ENCODE measurements around the gene GLRX2. TPM values are rescaled to one million over a fixed set of nuclear protein-coding genes. Genes with fewer than 3 reads are reported as not detected.
"Not testable (repeated sequence)": the region's sequence is repeated elsewhere in the genome, so short reads cannot be mapped to it uniquely, and the experiment has no call there.

GLRX2 gene
- 31.3 TPM for polyA plus RNA-seq (2013, experiment 1 of 2; ENCODE audit: insufficient read length)
- 32.5 TPM for polyA plus RNA-seq (2013, experiment 2 of 2; ENCODE audit: insufficient read length)

GRCh38 chr1:193104907-193105820 lies at the start of gene GLRX2:
TSS of gene GLRX2 (minus strand) at chr1:193105414. CDS start at chr1:193105382, 32 bp downstream.
- DNase-seq, result peak; percentile 88

- DNase-seq, result no peak
Measured at GRCh38 chr1:193144999-193145398, 39.8 kb upstream of the GLRX2 start.

- DNase-seq, result no peak
Measured at GRCh38 chr1:193144361-193144938, 39.2 kb upstream of the GLRX2 start.

DNA sequence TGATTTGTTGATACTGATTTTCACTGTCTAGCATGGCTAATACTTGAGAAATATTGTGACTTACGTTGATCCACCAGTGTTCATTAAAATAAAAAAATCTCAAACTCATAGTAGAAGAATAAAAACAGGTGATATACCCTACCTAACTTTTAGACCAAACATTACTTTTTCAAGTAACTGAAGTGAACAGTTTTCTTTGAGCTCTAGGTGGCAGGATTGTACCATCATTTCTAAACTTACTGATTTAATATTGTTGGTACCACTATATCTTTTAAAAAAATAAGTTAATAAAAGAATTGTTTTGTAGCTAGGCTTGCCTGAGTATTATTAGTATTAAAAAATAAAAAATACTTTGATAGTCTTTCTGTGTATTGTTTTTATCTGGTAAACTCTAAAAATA lies 38.1 kb upstream of the GLRX2 start:
- DNase-seq, result peak; percentile 27

DNA sequence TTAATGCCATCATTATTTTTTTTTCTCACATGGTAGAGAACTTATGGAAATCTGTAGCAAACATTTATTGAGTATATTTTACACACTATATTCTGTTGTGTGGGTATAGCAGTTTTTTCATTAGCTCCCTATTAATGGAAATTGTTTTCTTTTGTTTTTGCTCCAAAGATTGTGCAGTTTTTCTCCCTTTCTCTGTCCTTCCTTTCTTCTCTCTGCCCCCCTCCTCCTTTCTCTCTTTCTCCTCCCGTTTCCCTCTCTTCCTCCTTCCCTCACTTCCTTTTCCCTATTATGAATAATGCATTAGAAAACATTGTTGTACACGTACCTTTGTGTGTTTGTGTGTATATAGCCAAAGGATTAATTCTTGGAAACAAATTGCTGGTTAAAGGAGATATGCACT lies 37.2 kb upstream of the GLRX2 start:
- DNase-seq, result no peak

- no peak for DNase-seq
Measured at GRCh38 chr1:193141804-193142203, 36.6 kb upstream of the GLRX2 start.

GRCh38 chr1:193140254-193140653 lies 35.0 kb upstream of the GLRX2 start:
- no peak for DNase-seq

- no peak for DNase-seq
Measured at GRCh38 chr1:193131266-193131860, 26.1 kb upstream of the GLRX2 start.

- no peak for DNase-seq
Measured at GRCh38 chr1:193125369-193125768, 20.2 kb upstream of the GLRX2 start.

GRCh38 chr1:193123751-193124150 lies 18.5 kb upstream of the GLRX2 start:
- DNase-seq, result no peak

DNA sequence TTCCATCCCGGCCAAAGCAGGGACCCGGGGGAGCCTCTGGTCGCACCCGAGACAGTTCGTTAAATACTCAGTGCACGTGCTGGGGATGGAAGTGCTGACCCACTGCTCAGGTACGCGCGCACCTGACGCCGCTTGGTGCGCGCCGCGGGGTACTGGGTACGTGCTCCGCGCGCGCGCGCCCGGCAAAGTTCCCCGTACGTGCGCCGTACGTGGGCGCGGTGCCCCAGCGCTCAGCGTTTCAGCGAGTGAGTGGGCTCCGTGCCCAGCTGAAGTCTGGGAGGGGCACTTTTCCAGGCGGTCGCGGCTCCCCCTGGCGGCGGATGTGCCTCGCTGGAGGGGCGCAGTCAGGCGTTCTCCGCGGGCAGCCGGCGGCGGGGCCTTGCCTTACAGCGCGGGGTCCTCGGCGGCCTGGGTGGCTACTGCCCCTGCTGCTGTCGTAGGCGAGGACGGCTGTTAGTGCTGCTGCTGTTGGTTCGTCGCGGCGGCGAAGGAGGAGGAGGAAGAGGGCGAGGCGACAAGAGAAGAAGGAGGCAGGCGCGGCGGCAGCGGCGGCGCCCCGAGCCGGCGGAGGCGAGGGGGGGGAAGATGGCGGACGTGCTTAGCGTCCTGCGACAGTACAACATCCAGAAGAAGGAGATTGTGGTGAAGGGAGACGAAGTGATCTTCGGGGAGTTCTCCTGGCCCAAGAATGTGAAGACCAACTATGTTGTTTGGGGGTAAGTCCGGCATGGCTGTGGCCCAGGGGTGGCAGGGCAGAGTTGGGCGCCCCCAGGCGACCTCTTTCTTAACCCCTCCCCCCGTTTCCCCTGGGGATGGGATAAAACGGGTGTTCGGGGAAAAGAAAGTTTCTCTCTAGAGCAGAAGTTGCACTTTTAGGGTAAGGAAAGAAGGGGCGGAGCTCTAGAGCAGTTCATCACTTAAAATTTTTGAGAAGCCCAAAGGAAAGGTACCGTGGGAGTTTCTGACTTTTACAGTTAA lies 16.7 kb upstream of the GLRX2 start, which contains the start of gene CDC73:
Gene CDC73, plus strand, starts transcription at position 416 of the 978 bp plus-strand sequence. Its CDS starts 170 bp downstream, at position 586.
- peak; percentile 98 for DNase-seq

DNA sequence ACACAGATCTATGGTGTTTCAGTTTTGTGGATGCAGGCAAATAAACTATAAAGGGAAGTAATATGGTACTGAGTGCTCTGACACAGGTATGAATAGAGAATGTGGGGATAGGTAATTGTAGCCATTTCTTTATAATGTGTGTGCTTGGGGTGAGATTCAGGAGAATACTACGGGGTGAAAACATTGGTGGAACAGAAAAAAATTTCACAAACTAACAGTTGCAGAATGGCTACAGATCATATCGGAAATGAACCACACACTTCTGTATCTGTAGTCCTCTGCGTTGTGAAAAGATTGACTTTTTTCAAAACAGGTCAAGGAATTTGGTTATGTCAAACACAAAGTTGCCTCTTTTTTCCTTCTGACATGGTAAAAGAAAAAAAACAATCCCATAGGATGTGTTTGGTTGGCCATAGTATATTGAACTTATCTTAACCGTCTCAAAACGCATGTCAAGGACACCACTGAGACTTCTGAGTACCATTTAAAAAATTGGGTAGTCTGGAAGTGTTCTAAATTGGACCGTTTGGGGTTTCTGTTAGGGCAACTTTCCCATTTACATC lies 15.5 kb upstream of the GLRX2 start:
- no peak for DNase-seq

DNA sequence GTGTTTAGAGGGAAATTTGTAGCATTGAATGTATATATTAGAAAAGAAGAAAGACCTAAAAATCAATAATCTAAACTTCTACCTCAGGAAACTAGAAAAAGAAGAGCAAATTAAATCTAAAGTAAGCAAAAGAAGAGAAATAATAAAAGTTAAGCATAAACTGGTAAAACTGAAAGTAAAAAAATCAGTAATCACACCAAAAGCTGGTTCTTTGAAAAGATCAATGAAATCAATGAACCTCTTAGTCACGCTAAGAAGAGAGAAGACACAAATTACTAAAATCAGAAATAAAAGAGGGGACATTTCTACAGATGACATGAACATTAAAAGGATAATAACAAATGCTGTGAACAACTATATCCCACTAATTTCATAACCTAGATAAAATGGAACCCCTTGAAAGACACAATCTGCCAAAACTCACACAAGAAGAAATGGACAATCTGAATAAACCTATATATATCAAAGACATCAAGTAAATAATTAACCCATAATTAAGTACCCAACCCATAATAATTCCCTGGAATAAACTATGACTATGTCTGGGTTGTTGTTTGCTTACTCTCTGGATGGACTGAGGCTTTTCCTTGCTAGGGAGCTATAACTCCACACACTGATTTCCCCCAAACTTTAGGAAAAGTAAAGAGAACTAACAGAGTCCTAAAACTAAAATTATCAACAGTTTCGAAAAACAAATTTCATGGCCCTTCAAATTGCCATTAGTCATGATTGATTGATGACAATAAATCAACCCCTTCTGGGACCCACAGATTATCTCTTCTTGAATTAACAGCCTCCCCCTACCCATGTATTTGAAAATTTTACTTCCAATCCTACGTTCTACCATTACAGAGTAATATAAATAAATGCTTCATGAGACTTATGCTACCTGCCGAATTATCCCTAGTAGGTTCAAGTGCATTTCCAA lies 13.9 kb upstream of the GLRX2 start:
- DNase-seq, result no peak

DNA sequence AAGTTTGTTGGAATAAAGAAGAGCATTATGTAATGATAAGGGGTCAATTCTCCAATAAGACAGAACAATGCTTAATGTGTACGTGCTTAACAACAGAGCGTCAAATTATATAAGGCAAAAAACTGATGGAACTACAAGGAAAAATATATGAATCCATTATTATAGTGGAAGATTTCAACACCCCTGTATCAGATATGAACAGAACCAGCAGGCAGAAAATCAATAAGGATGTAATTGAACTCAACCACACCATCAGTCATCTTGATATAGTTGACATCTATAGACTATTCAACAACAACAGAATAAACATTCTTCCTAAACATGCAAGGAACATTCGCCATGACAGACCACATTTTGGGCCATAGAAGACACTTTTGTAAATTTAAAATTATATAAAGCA lies 13.0 kb upstream of the GLRX2 start:
- no peak for DNase-seq

DNA sequence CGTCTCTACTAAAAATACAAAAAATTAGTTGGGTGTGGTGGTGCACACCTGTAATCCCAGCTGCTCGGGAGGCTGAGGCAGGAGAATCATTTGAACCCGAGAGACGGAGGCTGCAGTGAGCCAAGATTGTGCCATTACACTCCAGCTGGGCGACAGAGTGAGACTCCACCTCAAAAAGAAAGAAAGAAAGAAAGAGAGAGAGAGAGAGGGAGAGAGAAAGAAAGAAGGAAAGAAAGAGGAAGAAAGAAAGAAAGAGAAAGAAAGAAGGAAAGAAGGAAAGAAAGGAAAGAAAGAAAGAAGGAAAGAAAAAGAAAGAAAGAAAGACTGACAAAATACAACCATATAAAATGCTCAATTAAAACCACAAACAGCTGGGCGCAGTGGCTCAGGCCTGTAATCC lies 12.0 kb upstream of the GLRX2 start:
- not testable (repeated sequence) for DNase-seq

DNA sequence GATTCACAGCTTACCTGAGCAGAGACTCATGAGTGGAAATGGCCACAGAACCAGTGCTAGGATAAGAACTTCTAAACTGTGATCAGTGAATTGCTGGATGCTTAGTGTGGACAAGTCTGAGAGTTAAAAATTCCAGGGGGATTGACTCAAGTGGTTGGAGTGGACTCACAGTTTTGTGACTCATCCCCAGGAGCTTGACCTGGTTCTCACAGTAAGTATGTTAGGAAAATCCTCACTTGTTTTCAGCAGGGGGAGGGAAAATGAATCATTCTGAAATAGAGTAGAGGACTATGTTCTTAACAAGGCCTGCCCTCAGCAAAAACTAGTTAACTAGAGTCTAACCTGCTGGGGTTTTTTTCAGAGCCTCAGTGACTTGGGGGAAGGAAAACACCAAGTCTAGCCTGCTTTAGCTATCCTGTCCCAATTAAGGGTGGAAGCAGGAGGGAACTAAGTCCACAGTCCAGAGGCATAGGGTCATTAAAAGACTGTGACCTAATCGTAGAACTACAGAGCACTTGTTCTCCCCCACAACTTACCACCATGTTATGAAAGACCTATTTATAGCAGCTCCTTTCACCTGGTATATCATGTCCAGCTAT lies 10.5 kb upstream of the GLRX2 start:
- DNase-seq, result peak; percentile 97

DNA sequence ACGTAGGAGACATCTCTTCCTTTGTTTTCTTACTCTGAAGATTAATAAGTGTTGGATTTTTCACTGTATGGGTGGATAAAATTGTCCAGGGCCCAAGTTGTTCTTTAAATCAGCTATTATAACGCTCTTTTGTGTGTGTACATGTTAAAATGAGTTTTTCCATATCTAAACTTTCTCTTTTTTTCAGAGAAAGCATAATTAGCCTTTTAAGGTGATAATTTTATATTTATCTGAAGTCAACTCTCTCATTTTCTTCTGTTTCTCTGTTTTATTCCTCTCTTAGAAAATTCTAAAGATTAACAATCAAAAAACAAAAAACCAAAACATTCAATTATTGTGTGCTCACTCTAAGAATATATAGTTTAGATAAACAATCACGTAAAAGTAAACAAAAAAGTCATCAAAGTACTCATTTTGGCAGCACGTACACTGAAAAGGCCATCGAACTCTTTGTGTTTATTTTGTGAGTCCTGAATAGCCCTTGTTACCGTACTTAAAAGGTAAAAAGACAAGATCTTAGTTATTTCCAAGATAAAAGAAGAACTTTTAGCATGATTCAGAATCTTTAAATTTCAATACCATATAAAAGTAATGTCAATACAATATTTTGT lies 9.4 kb upstream of the GLRX2 start:
- no peak for DNase-seq

DNA sequence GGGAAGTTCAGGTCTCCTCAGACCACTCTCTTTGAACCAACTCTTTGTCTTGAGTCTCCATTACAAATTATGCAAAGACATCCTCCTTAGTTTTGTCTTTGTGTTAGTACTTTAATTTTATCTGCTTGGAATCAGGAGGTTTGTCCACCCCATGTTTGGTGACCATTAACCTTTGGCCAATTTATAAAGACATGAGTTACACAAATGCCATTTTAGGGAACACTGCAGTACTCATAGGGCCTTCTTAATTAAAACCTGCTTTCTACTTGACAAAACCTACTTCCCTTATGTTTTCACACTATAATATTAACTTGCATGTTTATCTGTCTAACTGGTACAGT lies 8.7 kb upstream of the GLRX2 start:
- DNase-seq, result no peak

DNA sequence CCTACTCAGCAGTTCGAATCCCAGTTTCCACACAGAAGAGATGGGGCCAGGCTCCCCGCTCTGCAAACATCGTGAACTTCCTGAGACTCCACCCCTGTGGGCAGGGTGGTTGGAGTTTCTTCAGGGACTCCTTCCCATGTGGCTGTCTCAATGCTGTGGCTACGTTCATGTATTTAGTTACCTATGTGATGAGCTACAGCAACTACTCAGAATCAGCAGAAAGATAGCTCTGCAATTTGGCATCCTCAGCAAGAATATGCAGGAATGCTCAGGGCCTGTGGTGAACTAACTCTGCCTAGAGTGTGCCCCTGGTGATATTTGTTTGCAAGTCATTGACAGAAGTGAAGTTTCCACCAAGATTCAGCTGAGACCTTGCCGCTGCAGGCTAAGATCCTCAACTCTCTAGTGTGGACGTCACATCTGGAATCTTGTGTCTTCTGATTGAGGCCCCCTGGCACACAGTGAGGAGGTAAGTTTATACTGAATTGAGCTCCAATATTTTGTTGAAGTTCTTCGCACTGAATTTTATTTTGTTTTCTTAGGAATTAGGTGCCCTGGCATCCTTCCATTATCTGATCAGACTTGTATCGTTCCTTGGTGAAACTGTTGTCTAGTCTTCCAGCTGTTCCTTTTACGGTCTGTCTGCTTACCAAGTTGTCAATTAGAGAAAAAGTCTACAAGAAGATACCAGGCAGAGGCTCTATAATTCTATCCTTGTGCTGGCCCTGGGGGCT lies 8.2 kb upstream of the GLRX2 start:
- DNase-seq, result no peak

All from fibroblast of skin of scalp (primary cell).